ENCODE results near the gene AIRE. TPM values are rescaled to one million over a fixed set of nuclear protein-coding genes. Genes with fewer than 3 reads are reported as not detected.

AIRE gene
- total and polyA plus RNA-seq, 8 donors = 0.18 to 0.87 TPM; not detected in 6

DNA sequence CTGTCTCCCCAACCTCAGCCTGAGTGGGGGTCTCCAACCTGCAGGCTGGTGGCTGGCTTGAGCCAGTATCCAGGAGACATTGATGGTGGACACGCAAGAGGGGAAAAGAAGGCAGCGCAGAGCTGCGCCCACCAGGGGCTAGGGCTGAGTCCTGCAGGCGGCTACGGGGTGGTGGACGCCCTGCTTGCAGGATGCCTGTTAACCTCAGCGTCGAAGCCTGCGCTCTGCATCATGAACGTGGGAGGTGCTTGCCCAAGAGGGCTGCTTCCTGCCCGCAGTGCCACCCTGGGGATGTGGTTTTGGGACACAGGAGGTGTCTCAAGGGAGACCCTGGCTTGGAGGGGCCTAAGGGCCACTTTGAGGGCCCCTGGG is 41.9 kb downstream of the AIRE start:
- 85 to 95% (median 88%) methylated on average over 4 to 11 of the region's 11 CpGs for WGBS, 5 donors
- peaks cover 28 to 94% (median 79%) of the 10 kb centered on the region in 4 donors for H3K36me3 ChIP-seq
- H3K4me3 ChIP-seq = no peak overlapping the region
- no peaks in the 10 kb centered on the region for H3K27me3 ChIP-seq
- H3K4me1 ChIP-seq = no peaks in the 10 kb centered on the region
- no peaks in the 10 kb centered on the region for H3K9me3 ChIP-seq
- no peak overlapping the region for H3K27ac ChIP-seq
- no peak for TF ChIP-seq CTCF (IDR thresholded peaks at IDR 0.05)
- no peak for TF ChIP-seq EP300 (IDR thresholded peaks at IDR 0.05)
- no peak for TF ChIP-seq POLR2AphosphoS5 (IDR thresholded peaks at IDR 0.05)
- TF ChIP-seq POLR2A (IDR thresholded peaks at IDR 0.05) = no peak
- DNase-seq = no peak
- intact Hi-C loops (cut with DNase I; ENCODE audit: low total_unique reads) = no loop called here

DNA sequence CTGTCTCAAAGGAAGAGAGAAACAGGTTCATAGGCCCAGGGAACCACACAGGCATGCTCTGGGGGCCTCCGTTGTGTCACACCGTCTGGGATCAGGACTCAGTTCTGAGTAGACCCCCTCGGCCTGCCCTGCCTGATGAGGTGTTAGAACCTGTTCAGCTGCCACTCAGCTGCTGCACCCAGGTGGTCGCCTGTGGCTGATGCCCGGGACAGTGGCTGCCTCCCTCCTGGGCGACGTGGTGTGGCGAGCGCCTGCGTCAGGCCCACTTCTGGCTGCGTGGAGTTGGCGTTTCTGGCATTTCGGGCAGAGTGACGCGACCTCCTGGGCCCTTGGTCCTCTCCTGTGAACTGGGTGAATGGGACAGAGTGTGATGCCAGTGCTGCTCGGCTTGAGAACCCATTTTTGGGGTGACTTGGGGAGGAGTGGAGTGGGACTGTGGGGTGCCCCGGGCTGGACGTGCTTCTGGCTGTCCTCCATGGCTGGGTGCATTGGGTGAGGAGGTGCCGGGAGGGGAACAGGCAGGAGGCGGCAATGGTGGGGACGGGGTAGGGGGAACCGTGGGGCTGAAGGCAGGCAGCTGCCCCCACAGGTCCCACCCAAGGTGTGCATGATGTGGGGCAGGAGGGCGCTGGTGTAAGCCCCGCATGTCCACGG is 42.7 kb downstream of the AIRE start:
- intact Hi-C loops (cut with DNase I; ENCODE audit: low total_unique reads) = no loop called here
- WGBS, 5 donors = 78 to 85% (median 80%) methylated on average over 25 of the region's 25 CpGs
- Histone ChIP-seq H3K9me3 (no peaks in the 10 kb centered on the region), H3K4me3 (no peak overlapping the region), H3K4me1 (no peaks in the 10 kb centered on the region), H3K36me3 (peaks cover 22 to 90% (median 77%) of the 10 kb centered on the region in 4 donors), H3K27ac (no peak overlapping the region), H3K27me3 (no peaks in the 10 kb centered on the region)
- no peak for TF ChIP-seq CTCF (IDR thresholded peaks at IDR 0.05)
- no peak for TF ChIP-seq POLR2AphosphoS5 (IDR thresholded peaks at IDR 0.05)
- no peak for TF ChIP-seq POLR2A (IDR thresholded peaks at IDR 0.05)
- TF ChIP-seq EP300 (IDR thresholded peaks at IDR 0.05) = no peak
- DNase-seq = no peak

GRCh38 chr21:44329086-44329889 is 43.6 kb downstream of the AIRE start:
- intact Hi-C loops (cut with DNase I; ENCODE audit: low total_unique reads) = no loop called here
- DNase-seq = no peak
- no peaks in the 10 kb centered on the region for H3K4me1 ChIP-seq
- H3K27ac ChIP-seq = no peak overlapping the region
- TF ChIP-seq POLR2AphosphoS5 (IDR thresholded peaks at IDR 0.05) = no peak
- no peak for TF ChIP-seq POLR2A (IDR thresholded peaks at IDR 0.05)
- no peak for TF ChIP-seq EP300 (IDR thresholded peaks at IDR 0.05)
- TF ChIP-seq CTCF (IDR thresholded peaks at IDR 0.05) = no peak
- no peaks in the 10 kb centered on the region for H3K9me3 ChIP-seq
- no peak overlapping the region for H3K4me3 ChIP-seq
- 69 to 73% (median 70%) methylated on average over 18 to 26 of the region's 26 CpGs for WGBS, 5 donors
- no peaks in the 10 kb centered on the region for H3K27me3 ChIP-seq
- H3K36me3 ChIP-seq = peaks cover 13 to 81% (median 68%) of the 10 kb centered on the region in 4 donors

GRCh38 chr21:44329971-44330681 is 44.5 kb downstream of the AIRE start:
- no peaks in the 10 kb centered on the region for H3K27me3 ChIP-seq
- no peak overlapping the region for H3K27ac ChIP-seq
- intact Hi-C loops (cut with DNase I; ENCODE audit: low total_unique reads) = no loop called here
- 78 to 86% (median 82%) methylated on average over 15 to 44 of the region's 44 CpGs for WGBS, 5 donors
- no peaks in the 10 kb centered on the region for H3K4me1 ChIP-seq
- no peak overlapping the region for H3K4me3 ChIP-seq
- TF ChIP-seq POLR2A (IDR thresholded peaks at IDR 0.05) = no peak
- no peak for TF ChIP-seq CTCF (IDR thresholded peaks at IDR 0.05)
- peak in 1 of 3 donors; percentile 4 for TF ChIP-seq POLR2AphosphoS5 (IDR thresholded peaks at IDR 0.05)
- no peak for TF ChIP-seq EP300 (IDR thresholded peaks at IDR 0.05)
- peaks cover 5 to 76% (median 64%) of the 10 kb centered on the region in 4 donors for H3K36me3 ChIP-seq
- DNase-seq = no peak
- no peaks in the 10 kb centered on the region for H3K9me3 ChIP-seq
